Effector memory CD8-positive, alpha-beta T cell (primary cell): ENCODE data around the gene ZNF445.
A peak's percentile ranks its signal among the peaks of the same experiment; 100 is the strongest.
"Not testable (repeated sequence)": the region's sequence is repeated elsewhere in the genome, so short reads cannot be mapped to it uniquely, and the experiment has no call there.

Experiments
- ATAC-seq: fragments of 150-1000 bp; cut with Tn5 transposase; replicated peaks from 2 replicates; pipeline ENCODE4 v1.10.0; 2021; ENCODE audit warnings: mild to moderate bottlenecking, moderate library complexity
- DNase-seq, 3 experiments: peaks; one replicate each; pipeline ENCODE4 v3.0.0; 2021
- H3K27ac Mint-ChIP-seq, 2 donors: one replicate each; pipeline ENCODE4 v1.8.0; 2022; ENCODE audit warnings: mild to moderate bottlenecking in 2 of 2, mixed read lengths in 2 of 2, moderate library complexity in 2 of 2
- H3K27me3 Mint-ChIP-seq, 2 donors: one replicate each; pipeline ENCODE4 v1.8.0; 2022; ENCODE audit warnings: mixed read lengths in 2 of 2
- H3K36me3 Mint-ChIP-seq: one replicate; pipeline ENCODE4 v1.8.0; 2022; ENCODE audit warnings: mild to moderate bottlenecking, moderate library complexity, mixed read lengths; ENCODE audit not compliant: insufficient read depth
- H3K4me1 Mint-ChIP-seq, 2 donors: one replicate each; pipeline ENCODE4 v1.8.0; 2022; ENCODE audit warnings: low read depth in 2 of 2, mixed read lengths in 2 of 2
- H3K4me3 Mint-ChIP-seq, 2 donors: one replicate each; pipeline ENCODE4 v1.8.0; 2022; ENCODE audit warnings: mild to moderate bottlenecking in 2 of 2, mixed read lengths in 2 of 2, moderate library complexity in 2 of 2
- H3K9me3 Mint-ChIP-seq, 2 donors: one replicate each; pipeline ENCODE4 v1.8.0; 2022; ENCODE audit warnings: mixed read lengths in 2 of 2
- total RNA-seq, 9 experiments: gene quantifications; one replicate each; lab custom pipeline; 2026; lab: John Stamatoyannopoulos, UW

ZNF445 gene
- total RNA-seq: 26.9 to 121 (median 36.3) reads per million in 9 experiments

DNA sequence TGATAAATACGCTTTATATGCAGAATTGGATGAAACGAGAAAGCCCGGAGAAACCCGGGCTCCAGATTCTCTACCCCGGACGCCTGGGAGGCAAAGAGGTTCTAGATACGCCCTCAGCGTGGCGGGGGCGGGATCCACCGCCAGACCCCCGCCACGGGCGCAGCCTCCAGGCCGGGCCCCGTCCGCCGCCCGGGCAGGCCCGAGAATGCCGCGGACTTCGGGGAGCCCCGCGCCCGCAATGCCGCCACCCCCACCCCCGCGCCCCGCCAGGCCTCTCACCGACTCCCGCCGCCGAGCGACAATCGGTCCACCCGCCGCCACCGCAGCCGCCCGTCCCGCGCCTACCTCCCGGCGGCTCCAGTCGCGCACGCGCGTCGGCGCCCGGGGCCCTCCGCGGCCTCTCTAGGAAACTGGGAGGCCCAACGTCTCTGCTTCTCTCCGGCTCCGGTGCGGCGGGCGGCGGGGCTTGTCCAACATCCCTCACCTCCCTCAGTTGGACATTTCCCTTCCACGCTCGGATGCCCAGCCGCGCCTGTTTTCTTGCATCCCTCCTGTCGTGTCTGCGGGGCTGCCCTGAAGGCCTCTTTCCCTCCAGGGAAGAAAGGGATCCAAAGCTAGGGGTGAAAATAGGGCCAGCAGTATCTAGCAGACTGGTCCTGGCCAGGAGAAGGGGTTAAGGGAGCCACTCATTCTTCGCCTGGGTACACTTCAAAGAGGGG is at the start of gene ZNF445:
ZNF445 (minus strand) TSS at position 359 of the 719 bp plus-strand sequence. CDS start 22,121 bp downstream, outside the sequence.
- Mint-ChIP-seq H3K27me3 (no peaks in the 10 kb centered on the region), H3K4me3 (peak within 1 kb of the TSS; percentile 92 to 96), H3K9me3 (no peaks in the 10 kb centered on the region), H3K4me1 (peaks cover 17 to 24% of the 10 kb centered on the region in 2 donors), H3K27ac (peak within 1 kb of the TSS; percentile 90 to 96), H3K36me3 (peaks cover 5% of the 10 kb centered on the region)
- DNase-seq: peak; percentile 63 to 66 (median 65)
- ATAC-seq: peak; percentile 94

DNA sequence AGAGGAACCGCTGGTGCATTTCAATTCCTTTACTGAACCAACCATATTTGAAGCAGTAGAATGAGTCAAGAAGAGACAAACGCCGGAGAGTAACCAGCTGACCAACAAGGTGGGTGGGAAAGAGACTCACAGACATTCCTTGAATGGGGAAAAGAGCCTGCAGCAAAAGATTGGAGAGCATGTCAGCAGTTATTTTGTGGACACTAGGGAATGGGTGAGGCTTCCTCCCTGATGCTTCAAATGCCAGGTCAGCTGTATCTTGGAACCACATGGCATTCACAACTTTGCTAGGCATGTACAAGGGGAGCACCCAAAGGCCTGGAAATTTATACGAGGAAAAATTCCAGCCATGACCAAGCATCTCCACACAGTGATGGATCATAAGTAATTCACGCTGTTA is 47.6 kb upstream of the ZNF445 start:
- no peak for DNase-seq
- ATAC-seq: no peak
- Mint-ChIP-seq H3K27me3 (peaks cover 59 to 86% of the 10 kb centered on the region in 2 donors), H3K4me1 (no peaks in the 10 kb centered on the region), H3K4me3 (no peak overlapping the region), H3K36me3 (no peaks in the 10 kb centered on the region), H3K27ac (no peak overlapping the region), H3K9me3 (no peaks in the 10 kb centered on the region)

DNA sequence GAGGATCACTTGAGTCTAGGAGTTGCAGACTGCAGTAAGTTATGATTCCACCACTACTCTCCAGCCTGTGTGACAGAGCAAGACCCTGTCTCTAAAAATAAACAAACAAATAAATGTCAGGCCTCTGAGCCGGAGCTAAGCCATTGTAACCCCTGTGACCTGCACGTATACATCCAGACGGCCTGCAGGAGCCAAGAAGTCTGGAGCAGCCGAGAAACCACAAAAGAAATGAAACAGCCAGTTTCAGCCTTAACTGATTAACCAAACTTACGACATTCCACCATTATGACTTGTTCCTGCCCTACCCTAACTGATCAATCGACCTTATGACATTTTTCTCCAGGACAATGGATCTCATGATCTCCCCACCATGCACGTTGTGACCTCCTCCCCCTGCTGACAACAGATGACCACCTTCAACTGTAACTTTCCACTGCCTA is 45.0 kb upstream of the ZNF445 start:
- Mint-ChIP-seq H3K9me3 (no peaks in the 10 kb centered on the region), H3K27ac (no peak overlapping the region), H3K27me3 (peaks cover 72 to 92% of the 10 kb centered on the region in 2 donors), H3K4me3 (no peak overlapping the region), H3K36me3 (no peaks in the 10 kb centered on the region), H3K4me1 (peaks cover 0 to 3% of the 10 kb centered on the region in 2 donors)
- ATAC-seq (no peak), DNase-seq (no peak)

DNA sequence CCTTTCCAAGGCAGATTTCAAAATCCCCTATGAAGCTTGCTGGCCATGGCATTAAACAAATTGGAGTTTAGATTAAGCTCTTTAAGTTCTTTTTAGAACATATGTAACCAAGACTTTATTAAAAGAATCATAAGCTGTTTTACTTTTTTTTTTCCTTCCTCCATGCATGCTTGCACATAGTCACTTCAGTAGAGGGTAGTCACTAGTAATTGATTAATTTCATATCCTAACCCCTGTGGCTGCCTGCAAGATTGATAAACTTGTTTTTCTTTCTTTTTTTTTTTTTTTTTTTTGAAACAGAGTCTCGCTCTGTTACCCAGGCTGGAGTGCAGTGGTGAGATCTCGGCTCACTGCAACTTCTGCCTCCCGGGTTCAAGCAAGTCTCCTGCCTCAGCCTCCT is 44.3 kb upstream of the ZNF445 start:
- no peaks in the 10 kb centered on the region for H3K9me3 Mint-ChIP-seq
- no peak for ATAC-seq
- H3K4me3 Mint-ChIP-seq: no peak overlapping the region
- no peak for DNase-seq
- H3K27me3 Mint-ChIP-seq: peaks cover 72 to 84% of the 10 kb centered on the region in 2 donors
- no peak overlapping the region for H3K27ac Mint-ChIP-seq
- peaks cover 0 to 3% of the 10 kb centered on the region in 2 donors for H3K4me1 Mint-ChIP-seq
- H3K36me3 Mint-ChIP-seq: no peaks in the 10 kb centered on the region

DNA sequence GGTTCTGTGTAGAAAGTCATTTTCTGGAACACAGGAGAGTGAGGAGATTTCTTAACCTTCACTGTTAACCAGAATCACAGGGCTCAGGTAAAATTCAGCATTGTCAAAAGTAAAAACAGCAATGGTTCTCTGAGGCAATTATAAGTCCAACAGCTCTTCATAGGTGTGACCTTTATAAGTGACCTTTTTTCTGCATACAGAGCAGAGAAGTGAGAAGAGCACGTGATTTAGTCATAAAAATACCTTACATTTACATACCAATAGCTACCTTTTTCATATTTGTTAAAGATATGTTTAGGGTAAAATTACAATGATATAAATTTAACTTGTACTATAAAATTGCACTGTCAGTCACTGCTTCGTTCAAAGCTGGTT is 41.3 kb upstream of the ZNF445 start:
- Mint-ChIP-seq H3K27ac (no peak overlapping the region), H3K4me1 (peaks cover 0 to 3% of the 10 kb centered on the region in 2 donors), H3K9me3 (no peaks in the 10 kb centered on the region), H3K4me3 (no peak overlapping the region), H3K27me3 (peaks cover 46 to 55% of the 10 kb centered on the region in 2 donors), H3K36me3 (no peaks in the 10 kb centered on the region)
- DNase-seq (no peak), ATAC-seq (no peak)

DNA sequence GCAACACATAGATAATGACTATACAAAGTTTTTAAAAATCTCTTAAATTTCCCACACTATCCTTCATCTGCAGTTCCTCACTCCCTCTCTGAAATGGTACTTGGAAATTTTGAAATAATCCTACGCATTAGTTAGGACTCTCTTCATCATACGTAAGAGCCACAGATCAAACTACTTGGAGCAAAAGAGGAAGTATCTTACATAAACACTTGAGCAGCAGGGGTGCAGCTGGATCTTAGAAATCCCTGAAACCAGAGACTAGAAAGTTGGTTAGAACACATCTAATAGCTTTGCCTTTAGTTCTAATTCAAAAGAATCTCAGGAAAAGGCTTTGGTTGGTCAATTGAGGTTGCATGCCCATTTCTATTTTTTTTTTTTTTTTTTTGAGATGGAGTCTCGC is 38.8 kb upstream of the ZNF445 start:
- DNase-seq (no peak), ATAC-seq (no peak)
- peaks cover 0 to 8% of the 10 kb centered on the region in 2 donors for H3K4me1 Mint-ChIP-seq
- no peaks in the 10 kb centered on the region for H3K9me3 Mint-ChIP-seq
- no peak overlapping the region for H3K4me3 Mint-ChIP-seq
- H3K27ac Mint-ChIP-seq: no peak overlapping the region
- H3K36me3 Mint-ChIP-seq: peaks cover 1% of the 10 kb centered on the region
- H3K27me3 Mint-ChIP-seq: peaks cover 28 to 34% of the 10 kb centered on the region in 2 donors

DNA sequence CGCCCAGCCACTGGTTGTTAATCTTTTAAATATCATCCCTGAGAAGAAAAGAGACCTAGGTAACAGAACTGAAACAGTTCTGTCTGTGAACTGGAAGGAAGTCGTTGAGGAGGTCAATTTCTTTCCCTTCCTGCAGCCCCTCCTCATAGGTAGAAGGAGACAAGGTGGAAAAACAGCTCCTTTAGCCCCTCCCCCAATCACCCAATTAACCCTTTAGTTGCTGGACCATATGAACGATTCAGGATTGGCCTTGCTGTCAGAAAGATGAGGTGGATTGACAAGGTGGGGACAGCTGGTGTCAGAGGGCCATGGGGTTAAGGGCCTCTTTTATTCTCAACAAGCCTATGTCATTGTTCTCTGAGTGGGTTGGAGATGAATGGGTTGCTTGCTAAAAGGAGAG is 36.0 kb upstream of the ZNF445 start:
- Mint-ChIP-seq H3K27me3 (peaks cover 6 to 7% of the 10 kb centered on the region in 2 donors), H3K4me1 (peaks cover 15 to 16% of the 10 kb centered on the region in 2 donors), H3K36me3 (peaks cover 18% of the 10 kb centered on the region), H3K27ac (no peak overlapping the region), H3K4me3 (no peak overlapping the region), H3K9me3 (no peaks in the 10 kb centered on the region)
- ATAC-seq: no peak
- DNase-seq: no peak

DNA sequence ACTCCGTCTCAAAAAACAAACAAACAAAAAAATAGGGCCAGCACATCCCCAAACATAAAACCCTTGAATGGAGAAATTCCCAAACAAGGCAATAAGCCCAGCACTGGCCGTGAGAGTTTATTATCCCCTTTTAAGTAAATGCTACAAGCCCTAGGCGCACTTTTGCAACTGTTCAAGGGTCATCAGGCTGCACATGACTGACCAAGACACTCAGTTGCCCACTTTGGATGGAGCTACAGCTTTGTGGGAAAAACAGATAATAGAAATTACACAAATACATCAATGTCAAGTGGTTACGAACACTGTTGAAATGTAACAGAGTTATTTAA is 33.7 kb upstream of the ZNF445 start:
- peaks cover 21 to 28% of the 10 kb centered on the region in 2 donors for H3K4me1 Mint-ChIP-seq
- H3K27ac Mint-ChIP-seq: peak overlapping the region; percentile 95 to 98
- DNase-seq (no peak), ATAC-seq (no peak)
- no peaks in the 10 kb centered on the region for H3K9me3 Mint-ChIP-seq
- peak overlapping the region; percentile 93 to 96 for H3K4me3 Mint-ChIP-seq
- no peaks in the 10 kb centered on the region for H3K27me3 Mint-ChIP-seq
- peaks cover 18% of the 10 kb centered on the region for H3K36me3 Mint-ChIP-seq

DNA sequence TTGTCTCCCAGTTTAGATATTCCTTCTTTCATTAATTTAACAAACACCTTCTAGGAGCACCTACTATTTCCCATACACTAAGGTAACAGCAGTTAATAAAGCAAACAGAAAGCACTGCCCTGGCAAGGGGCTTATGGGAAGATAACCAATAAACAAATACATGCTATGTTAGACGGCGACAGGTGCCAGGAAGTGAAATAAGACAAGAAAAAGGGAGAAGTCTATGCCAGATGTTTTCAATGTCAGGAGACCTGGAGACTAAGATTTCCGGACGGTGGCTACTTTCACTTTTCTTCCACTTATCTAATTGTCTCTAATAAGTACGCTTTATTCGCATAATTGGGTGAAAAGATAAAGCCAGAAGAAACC is 32.5 kb upstream of the ZNF445 start:
- Mint-ChIP-seq H3K4me3 (peak overlapping the region; percentile 93 to 96), H3K27ac (peak overlapping the region; percentile 95 to 98), H3K4me1 (peaks cover 21 to 32% of the 10 kb centered on the region in 2 donors), H3K9me3 (no peaks in the 10 kb centered on the region), H3K27me3 (no peaks in the 10 kb centered on the region), H3K36me3 (peaks cover 18% of the 10 kb centered on the region)
- peak in 1 of 3 experiments; percentile 3 for DNase-seq
- ATAC-seq: peak; percentile 32

DNA sequence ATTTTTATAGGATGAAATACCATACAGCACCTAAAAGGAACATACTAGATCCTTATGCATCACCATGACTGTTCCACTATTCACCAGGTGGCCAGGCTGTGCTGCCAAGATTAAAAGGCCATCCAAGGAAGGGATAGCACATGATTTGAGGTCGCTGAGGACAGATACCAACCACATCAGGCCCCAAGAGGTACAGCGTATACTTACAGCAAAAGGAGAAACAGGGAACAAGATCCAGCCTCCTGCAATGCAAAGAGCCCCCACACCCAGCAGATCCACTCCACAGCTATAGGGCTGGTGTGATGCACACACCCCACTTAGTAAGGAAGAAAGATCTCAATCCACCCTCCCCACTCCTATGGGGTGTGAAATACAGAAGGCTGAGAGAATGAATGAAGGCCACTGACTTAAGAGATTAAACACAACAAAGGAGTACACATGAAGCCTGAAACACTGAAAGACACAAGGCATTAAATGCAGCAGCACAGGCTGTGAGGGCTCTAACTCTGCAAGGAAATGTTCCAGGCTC is 32.0 kb upstream of the ZNF445 start:
- no peaks in the 10 kb centered on the region for H3K9me3 Mint-ChIP-seq
- peaks cover 18% of the 10 kb centered on the region for H3K36me3 Mint-ChIP-seq
- peak overlapping the region; percentile 93 to 96 for H3K4me3 Mint-ChIP-seq
- no peak for DNase-seq
- H3K27me3 Mint-ChIP-seq: no peaks in the 10 kb centered on the region
- H3K27ac Mint-ChIP-seq: peak overlapping the region; percentile 95 to 98
- H3K4me1 Mint-ChIP-seq: peaks cover 21 to 32% of the 10 kb centered on the region in 2 donors
- ATAC-seq: no peak

DNA sequence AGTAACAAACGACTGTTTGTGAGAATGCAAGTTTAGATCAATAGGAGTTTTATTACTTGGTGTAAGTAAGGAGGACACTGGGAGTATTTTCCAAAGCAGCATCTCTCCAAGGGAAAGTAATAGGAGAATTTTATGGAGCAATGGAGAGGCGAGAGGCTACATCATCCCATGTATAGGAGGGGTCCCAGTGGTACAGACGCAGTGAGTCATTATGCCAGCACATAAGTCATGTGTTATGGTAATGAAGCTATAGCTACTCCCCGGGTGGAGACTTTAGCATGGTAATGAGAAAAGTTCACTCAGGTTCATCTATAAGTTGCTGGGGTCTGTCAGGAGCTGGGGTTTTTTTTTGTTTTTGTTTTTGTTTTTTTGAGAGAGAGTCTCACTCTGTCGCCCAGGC is 29.5 kb upstream of the ZNF445 start:
- DNase-seq (no peak), ATAC-seq (no peak)
- peaks cover 23 to 36% of the 10 kb centered on the region in 2 donors for H3K4me1 Mint-ChIP-seq
- H3K36me3 Mint-ChIP-seq: peaks cover 18% of the 10 kb centered on the region
- peak overlapping the region in 1 of 2 donors; percentile 52 for H3K27ac Mint-ChIP-seq
- no peaks in the 10 kb centered on the region for H3K27me3 Mint-ChIP-seq
- no peak overlapping the region for H3K4me3 Mint-ChIP-seq
- H3K9me3 Mint-ChIP-seq: peaks cover 0 to 10% of the 10 kb centered on the region in 2 donors

DNA sequence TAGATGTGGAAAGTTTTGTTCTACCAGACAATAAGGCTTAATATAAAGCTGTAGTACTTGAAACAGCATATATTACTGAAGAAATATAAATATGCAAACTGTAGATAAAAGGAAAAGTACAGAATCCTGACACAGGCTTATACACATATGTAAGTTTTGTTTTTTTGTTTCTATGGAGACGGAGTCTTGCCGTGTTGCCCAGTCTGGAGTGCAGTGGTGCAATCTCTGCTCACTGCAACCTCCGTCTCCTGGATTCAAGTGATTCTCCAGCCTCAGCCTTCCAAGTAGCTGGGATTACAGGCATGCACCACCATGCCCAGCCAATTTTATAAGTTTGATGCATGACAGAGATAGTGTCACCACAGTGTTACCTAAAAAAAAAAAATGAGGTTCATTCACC is 29.1 kb upstream of the ZNF445 start:
- no peaks in the 10 kb centered on the region for H3K27me3 Mint-ChIP-seq
- peaks cover 2 to 14% of the 10 kb centered on the region in 2 donors for H3K9me3 Mint-ChIP-seq
- no peak for ATAC-seq
- H3K4me3 Mint-ChIP-seq: no peak overlapping the region
- DNase-seq: no peak
- no peak overlapping the region for H3K27ac Mint-ChIP-seq
- peaks cover 20 to 36% of the 10 kb centered on the region in 2 donors for H3K4me1 Mint-ChIP-seq
- H3K36me3 Mint-ChIP-seq: peaks cover 18% of the 10 kb centered on the region

DNA sequence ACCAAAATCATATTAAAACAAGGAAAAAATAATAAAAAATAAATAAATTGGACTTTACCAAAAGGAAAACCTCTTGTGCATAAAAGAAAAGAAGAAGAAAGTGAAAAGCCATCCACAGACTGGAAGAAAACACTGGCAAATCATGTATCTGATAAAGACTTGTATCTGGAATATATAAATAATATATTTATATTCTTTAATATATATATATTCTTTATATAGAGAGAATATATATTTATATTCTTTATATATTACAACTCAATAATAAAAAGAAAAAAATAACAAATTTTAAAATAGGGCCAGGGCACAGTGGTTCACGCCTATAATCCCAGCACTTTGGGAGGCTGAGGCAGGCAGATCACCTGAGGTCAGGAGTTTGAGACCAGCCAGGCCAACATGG is 27.1 kb upstream of the ZNF445 start:
- H3K27me3 Mint-ChIP-seq: no peaks in the 10 kb centered on the region
- H3K27ac Mint-ChIP-seq: no peak overlapping the region
- DNase-seq (no peak), ATAC-seq (no peak)
- H3K4me1 Mint-ChIP-seq: peaks cover 17 to 32% of the 10 kb centered on the region in 2 donors
- no peak overlapping the region for H3K4me3 Mint-ChIP-seq
- H3K36me3 Mint-ChIP-seq: peaks cover 16% of the 10 kb centered on the region
- peaks cover 9 to 27% of the 10 kb centered on the region in 2 donors for H3K9me3 Mint-ChIP-seq

DNA sequence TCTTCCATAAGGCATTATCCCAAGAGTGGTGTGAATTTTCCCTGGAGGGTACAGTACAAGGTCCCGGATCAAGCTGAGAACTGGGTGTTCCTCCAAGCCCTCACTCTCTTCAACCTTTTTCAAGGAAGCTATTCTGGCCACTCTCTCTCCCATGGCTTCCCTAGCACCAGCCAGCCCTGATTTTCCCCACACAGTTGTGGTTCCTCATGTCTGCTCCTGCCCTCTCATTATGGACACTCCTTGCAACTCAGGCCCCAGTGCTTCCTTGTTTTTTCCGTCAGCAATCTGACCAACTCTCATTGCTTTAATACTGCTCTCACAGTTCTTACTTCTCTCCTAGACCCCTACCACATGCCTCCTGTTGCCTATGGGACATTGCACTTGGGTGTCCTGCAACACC is 25.7 kb upstream of the ZNF445 start:
- not testable (repeated sequence) for H3K4me3 Mint-ChIP-seq, H3K27ac Mint-ChIP-seq, ATAC-seq, DNase-seq, H3K27me3 Mint-ChIP-seq
- Mint-ChIP-seq H3K36me3 (peaks cover 10% of the 10 kb centered on the region), H3K4me1 (peaks cover 8 to 18% of the 10 kb centered on the region in 2 donors), H3K9me3 (peaks cover 9 to 27% of the 10 kb centered on the region in 2 donors)
